A549 treated with CpdA at 1 μM for 4 hours (cell line): Measurements from ENCODE around the gene BBOX1. TPM values are rescaled to one million over a fixed set of nuclear protein-coding genes. Genes with fewer than 3 reads are reported as not detected.

Experiments
- total RNA-seq: library from RNA; stranded (reverse); fragments of 200-300 nt; extraction: Qiagen RNA extraction; gene quantifications from 5 replicates; pipeline ENCODE4 v1.2.3, GENCODE V29; 2022; ENCODE audit warnings: low read depth

Gene BBOX1, protein sequence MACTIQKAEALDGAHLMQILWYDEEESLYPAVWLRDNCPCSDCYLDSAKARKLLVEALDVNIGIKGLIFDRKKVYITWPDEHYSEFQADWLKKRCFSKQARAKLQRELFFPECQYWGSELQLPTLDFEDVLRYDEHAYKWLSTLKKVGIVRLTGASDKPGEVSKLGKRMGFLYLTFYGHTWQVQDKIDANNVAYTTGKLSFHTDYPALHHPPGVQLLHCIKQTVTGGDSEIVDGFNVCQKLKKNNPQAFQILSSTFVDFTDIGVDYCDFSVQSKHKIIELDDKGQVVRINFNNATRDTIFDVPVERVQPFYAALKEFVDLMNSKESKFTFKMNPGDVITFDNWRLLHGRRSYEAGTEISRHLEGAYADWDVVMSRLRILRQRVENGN
- total RNA-seq, result not detected in 5 replicates

DNA sequence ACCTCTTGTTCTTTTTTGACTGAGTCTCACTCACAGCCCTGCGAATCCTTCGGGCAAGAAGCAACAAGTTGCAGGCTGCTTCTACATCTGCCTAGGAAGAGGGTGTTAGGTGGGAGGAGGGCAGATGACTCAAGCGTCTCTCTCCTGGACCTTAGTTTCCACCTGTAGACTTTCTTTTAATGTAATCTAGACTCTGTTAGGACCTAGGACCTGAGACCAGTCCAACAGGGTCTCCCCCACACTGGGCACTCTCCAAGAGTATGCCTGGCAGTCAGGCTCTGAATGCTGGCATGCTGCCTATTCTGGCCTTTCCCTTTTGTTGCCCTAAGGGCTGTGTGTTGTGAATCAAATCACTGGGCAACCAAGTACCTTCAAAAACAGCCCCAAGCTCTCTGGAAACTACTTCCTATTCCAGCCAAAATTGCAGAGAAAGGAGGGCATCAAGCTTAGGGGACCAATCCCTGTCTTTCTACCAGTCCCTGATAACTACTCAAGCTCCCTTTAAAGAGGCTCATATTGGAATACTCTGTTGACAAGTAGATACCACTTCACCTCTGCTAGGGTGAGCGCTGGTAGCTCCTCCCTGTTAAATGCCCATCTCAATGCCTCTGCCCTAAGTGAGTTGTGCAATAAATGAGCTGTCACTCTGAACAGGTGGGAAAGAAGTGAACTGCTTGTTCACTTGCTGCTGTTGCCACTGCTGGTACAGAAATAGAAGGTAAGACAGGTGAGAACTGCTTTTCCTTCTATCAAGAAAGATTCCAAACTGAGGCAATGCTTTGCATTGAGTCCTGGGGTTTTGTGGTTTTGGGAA lies at the start of gene BBOX1:
BBOX1 (plus strand) TSS at position 514 of the 814 bp plus-strand sequence. CDS start 14,616 bp downstream, outside the sequence.

DNA sequence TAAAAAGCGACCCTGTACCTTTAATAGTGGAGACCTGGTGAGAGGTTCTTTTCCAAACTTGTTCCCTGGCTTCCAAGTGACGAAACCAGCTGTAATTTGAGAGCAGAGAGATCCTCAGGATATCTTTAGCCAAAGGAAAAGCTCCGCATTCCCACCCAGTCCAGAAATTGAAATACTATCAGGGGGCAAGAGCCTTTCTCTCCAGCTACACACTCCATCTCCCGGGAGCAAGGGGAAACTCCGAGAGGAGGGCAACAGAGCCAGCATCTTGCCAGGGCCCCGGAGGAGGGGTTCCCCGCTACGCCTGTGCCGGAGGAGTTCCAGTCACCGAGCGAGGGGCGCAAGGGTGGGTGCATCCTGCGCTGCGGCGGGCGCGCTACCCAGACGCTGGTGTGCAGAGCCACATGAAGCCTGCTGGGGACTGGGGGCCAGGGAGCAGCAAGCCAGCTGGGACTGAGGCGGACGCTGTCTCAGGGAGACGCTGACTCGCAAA lies 46.6 kb upstream of the BBOX1 start, which contains the start of gene FIBIN:
FIBIN (plus strand) TSS at position 148 of the 493 bp plus-strand sequence. CDS start 415 bp downstream, outside the sequence.

Other genes starting within 250 kb of the BBOX1 start
- gene FIBIN, start 46.7 kb upstream of the BBOX1 start, total RNA-seq, result not detected in 5 replicates